Astrocyte (in vitro differentiated cells and primary cell): ENCODE results near the gene CLCN5.

Source experiments
- EZH2 ChIP-seq: IDR thresholded peaks from 2 replicates; pipeline ENCODE4 v1.6.1; 2012; ENCODE audit warnings: mild to moderate bottlenecking, low read length, inconsistent platforms; ENCODE audit not compliant: insufficient read depth
- TF ChIP-seq, protein P1 (sequence below): IDR thresholded peaks from 2 replicates; pipeline ENCODE4 v1.5.1; 2011; ENCODE audit warnings: low read depth, mild to moderate bottlenecking, inconsistent platforms, low read length, moderate library complexity; ENCODE audit not compliant: insufficient read depth

- TF ChIP-seq, protein P1, sequence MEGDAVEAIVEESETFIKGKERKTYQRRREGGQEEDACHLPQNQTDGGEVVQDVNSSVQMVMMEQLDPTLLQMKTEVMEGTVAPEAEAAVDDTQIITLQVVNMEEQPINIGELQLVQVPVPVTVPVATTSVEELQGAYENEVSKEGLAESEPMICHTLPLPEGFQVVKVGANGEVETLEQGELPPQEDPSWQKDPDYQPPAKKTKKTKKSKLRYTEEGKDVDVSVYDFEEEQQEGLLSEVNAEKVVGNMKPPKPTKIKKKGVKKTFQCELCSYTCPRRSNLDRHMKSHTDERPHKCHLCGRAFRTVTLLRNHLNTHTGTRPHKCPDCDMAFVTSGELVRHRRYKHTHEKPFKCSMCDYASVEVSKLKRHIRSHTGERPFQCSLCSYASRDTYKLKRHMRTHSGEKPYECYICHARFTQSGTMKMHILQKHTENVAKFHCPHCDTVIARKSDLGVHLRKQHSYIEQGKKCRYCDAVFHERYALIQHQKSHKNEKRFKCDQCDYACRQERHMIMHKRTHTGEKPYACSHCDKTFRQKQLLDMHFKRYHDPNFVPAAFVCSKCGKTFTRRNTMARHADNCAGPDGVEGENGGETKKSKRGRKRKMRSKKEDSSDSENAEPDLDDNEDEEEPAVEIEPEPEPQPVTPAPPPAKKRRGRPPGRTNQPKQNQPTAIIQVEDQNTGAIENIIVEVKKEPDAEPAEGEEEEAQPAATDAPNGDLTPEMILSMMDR: no peak
- TF ChIP-seq EZH2: no peak
These were observed 73.5 kb downstream of the CLCN5 start for GRCh38 chrX:49995795-49996455.
